Mesenchymal stem cell (in vitro differentiated cells and primary cell): ENCODE results near the gene HID1.

Experiments used
- DNase-seq: peaks from one replicate; pipeline ENCODE4 v3.0.0-alpha.2; 2013
- H2AFZ ChIP-seq: one replicate; pipeline ENCODE4 v1.6.1; 2013; ENCODE audit warnings: low read depth, mild to moderate bottlenecking, control low read depth, inconsistent platforms, low read length, moderate library complexity
- H2AK5ac ChIP-seq: 2 replicates; pipeline ENCODE4 v1.6.1; 2013; ENCODE audit warnings: low read length, moderate library complexity, mild to moderate bottlenecking, inconsistent platforms; ENCODE audit not compliant: severe bottlenecking
- H2BK120ac ChIP-seq: one replicate; pipeline ENCODE4 v1.6.1; 2013; ENCODE audit warnings: low read depth, mild to moderate bottlenecking, inconsistent platforms, low read length, moderate library complexity
- H2BK12ac ChIP-seq, 2 experiments: one replicate each; pipeline ENCODE4 v1.6.1; 2013; ENCODE audit warnings: inconsistent platforms in 2 of 2, low read length in 2 of 2, mild to moderate bottlenecking in 2 of 2, moderate library complexity in 2 of 2, control low read depth in 1 of 2
- H2BK15ac ChIP-seq: one replicate; pipeline ENCODE4 v1.6.1; 2013; ENCODE audit warnings: mild to moderate bottlenecking, low read depth, inconsistent platforms; ENCODE audit not compliant: poor library complexity, severe bottlenecking
- H2BK5ac ChIP-seq: 2 replicates; pipeline ENCODE4 v1.6.1; 2013; ENCODE audit warnings: low read depth, mild to moderate bottlenecking, low read length, control low read depth, inconsistent platforms; ENCODE audit not compliant: poor library complexity, severe bottlenecking
- H3K14ac ChIP-seq, 2 experiments: one replicate each; pipeline ENCODE4 v1.6.1; 2013; ENCODE audit warnings: inconsistent platforms in 2 of 2, low read length in 2 of 2, control low read depth in 1 of 2, mild to moderate bottlenecking in 1 of 2, moderate library complexity in 1 of 2
- H3K18ac ChIP-seq, 2 experiments: one replicate each; pipeline ENCODE4 v1.6.1; 2013; ENCODE audit warnings: inconsistent platforms in 2 of 2, low read length in 2 of 2, control low read depth in 1 of 2, low read depth in 1 of 2, mild to moderate bottlenecking in 1 of 2
- H3K23ac ChIP-seq, 2 experiments: one replicate each; pipeline ENCODE4 v1.6.1; 2013; ENCODE audit warnings: inconsistent platforms in 2 of 2, low read length in 2 of 2, mild to moderate bottlenecking in 2 of 2, moderate library complexity in 2 of 2, control low read depth in 1 of 2
- H3K27ac ChIP-seq: 2 replicates; pipeline ENCODE4 v1.5.1; 2013; ENCODE audit warnings: mild to moderate bottlenecking, moderate library complexity, low read length, control low read depth, inconsistent platforms; ENCODE audit not compliant: poor library complexity, severe bottlenecking
- H3K27me3 ChIP-seq, 2 experiments: 2 replicates each; pipeline versions ENCODE4 v1.6.1 to v1.7.0; 2013; ENCODE audit warnings: low read length in 2 of 2, mild to moderate bottlenecking in 2 of 2, moderate library complexity in 2 of 2, control low read depth in 1 of 2, inconsistent platforms in 1 of 2; ENCODE audit not compliant: control insufficient read depth in 1 of 2, insufficient read depth in 1 of 2
- H3K36me3 ChIP-seq, 2 experiments: 2 replicates each; pipeline versions ENCODE4 v1.6.1 to v1.7.0; 2013; ENCODE audit warnings: low read length in 2 of 2, control low read depth in 1 of 2, inconsistent platforms in 1 of 2, low read depth in 1 of 2, mild to moderate bottlenecking in 1 of 2; ENCODE audit not compliant: insufficient read depth in 2 of 2, control insufficient read depth in 1 of 2
- H3K4ac ChIP-seq, 2 experiments: one replicate each; pipeline ENCODE4 v1.6.1; 2013; ENCODE audit warnings: inconsistent platforms in 2 of 2, low read length in 2 of 2, mild to moderate bottlenecking in 2 of 2, moderate library complexity in 2 of 2, control low read depth in 1 of 2, low read depth in 1 of 2
- H3K4me1 ChIP-seq: 2 replicates; pipeline ENCODE4 v1.6.1; 2013; ENCODE audit warnings: low read depth, low read length, control low read depth; ENCODE audit not compliant: control insufficient read depth, insufficient read depth
- H3K4me2 ChIP-seq: 2 replicates; pipeline ENCODE4 v1.6.1; 2013; ENCODE audit warnings: low read length, mild to moderate bottlenecking, inconsistent platforms; ENCODE audit not compliant: poor library complexity, severe bottlenecking
- H3K4me3 ChIP-seq, 2 experiments: 2 replicates each; pipeline versions ENCODE4 v1.5.1 to v1.7.0; 2013; ENCODE audit warnings: low read length in 2 of 2, mild to moderate bottlenecking in 2 of 2, control low read depth in 1 of 2, low read depth in 1 of 2; ENCODE audit not compliant: insufficient read depth in 1 of 2
- H3K79me1 ChIP-seq: replicated peaks from 2 replicates; pipeline ENCODE4 v1.6.1; 2013; ENCODE audit warnings: mild to moderate bottlenecking, control low read depth, low read length, inconsistent platforms; ENCODE audit not compliant: poor library complexity, severe bottlenecking
- H3K9ac ChIP-seq: 2 replicates; pipeline ENCODE4 v1.7.0; 2013; ENCODE audit warnings: mild to moderate bottlenecking, low read length, moderate library complexity
- H3K9me3 ChIP-seq: 2 replicates; pipeline ENCODE4 v1.7.0; 2013; ENCODE audit warnings: mild to moderate bottlenecking, low read length; ENCODE audit not compliant: control insufficient read depth
- H4K8ac ChIP-seq: one replicate; pipeline ENCODE4 v1.6.1; 2013; ENCODE audit warnings: inconsistent platforms, mild to moderate bottlenecking, low read length, moderate library complexity
- H4K91ac ChIP-seq: one replicate; pipeline ENCODE4 v1.6.1; 2013; ENCODE audit warnings: mild to moderate bottlenecking, low read length, inconsistent platforms
- WGBS: methylation state at CpG from one replicate; pipeline ENCODE4 v1.1.7; 2013; ENCODE audit warnings: mixed read lengths; 5-methylcytosine and 5-hydroxymethylcytosine counted together

HID1 gene

DNA sequence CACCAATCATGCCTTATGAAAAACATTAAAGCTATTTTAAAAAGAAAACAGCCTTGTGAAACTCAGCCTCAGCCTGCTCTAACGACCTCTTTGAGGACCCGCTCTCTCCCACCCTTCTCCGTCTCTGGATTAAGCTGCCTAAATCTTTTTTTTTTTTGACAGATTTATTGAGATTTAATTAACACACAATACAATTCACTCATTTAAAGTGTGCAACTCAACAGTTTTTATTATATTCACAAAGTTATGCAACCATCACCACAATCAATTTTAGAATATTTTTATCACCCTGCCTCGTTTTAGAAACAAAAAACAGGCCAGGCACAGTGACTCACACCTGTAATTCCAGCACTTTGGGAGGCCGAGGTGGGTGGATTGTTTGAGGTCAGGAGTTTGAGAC, 23.3 kb upstream of the HID1 start:
- Histone ChIP-seq H3K79me1 (peaks cover 28% of the 10 kb centered on the region), H4K8ac (no peak overlapping the region), H2BK15ac (no peak overlapping the region), H3K4me1 (peaks cover 11% of the 10 kb centered on the region), H2AK5ac (no peak overlapping the region), H3K9ac (no peak overlapping the region), H3K23ac (no peak overlapping the region), H2BK5ac (no peak overlapping the region), H2BK12ac (no peak overlapping the region), H4K91ac (no peak overlapping the region), H3K18ac (no peak overlapping the region), H3K4me3 (no peak overlapping the region), H3K27me3 (no peaks in the 10 kb centered on the region), H2AFZ (no peak overlapping the region), H3K36me3 (peaks cover 8 to 23% of the 10 kb centered on the region in 2 experiments), H3K4ac (no peak overlapping the region), H3K9me3 (no peaks in the 10 kb centered on the region), H2BK120ac (no peak overlapping the region), H3K27ac (no peak overlapping the region), H3K14ac (no peak overlapping the region), H3K4me2 (no peak overlapping the region)
- DNase-seq = no peak
- 100% methylated on average over 4 of the region's 5 CpGs for WGBS

- H2BK120ac ChIP-seq = no peak overlapping the region
- peaks cover 35% of the 10 kb centered on the region for H3K79me1 ChIP-seq
- no peaks in the 10 kb centered on the region for H3K9me3 ChIP-seq
- no peak overlapping the region for H2BK5ac ChIP-seq
- H3K4me3 ChIP-seq = no peak overlapping the region
- peaks cover 3 to 15% of the 10 kb centered on the region in 2 experiments for H3K36me3 ChIP-seq
- no peak overlapping the region for H3K14ac ChIP-seq
- H3K4me2 ChIP-seq = no peak overlapping the region
- H3K18ac ChIP-seq = no peak overlapping the region
- peaks cover 15% of the 10 kb centered on the region for H3K4me1 ChIP-seq
- H3K4ac ChIP-seq = no peak overlapping the region
- no peak overlapping the region for H3K23ac ChIP-seq
- H3K27ac ChIP-seq = no peak overlapping the region
- H2BK15ac ChIP-seq = no peak overlapping the region
- DNase-seq = peak; percentile 17
- no peak overlapping the region for H2BK12ac ChIP-seq
- no peak overlapping the region for H2AK5ac ChIP-seq
- H4K91ac ChIP-seq = no peak overlapping the region
- peak overlapping the region; percentile 0 for H3K9ac ChIP-seq
- no peak overlapping the region for H4K8ac ChIP-seq
- no peak overlapping the region for H2AFZ ChIP-seq
- H3K27me3 ChIP-seq = no peaks in the 10 kb centered on the region
- 82% methylated on average over 7 of the region's 7 CpGs for WGBS
These were observed 21.9 kb upstream of the HID1 start for GRCh38 chr17:74994440-74994839.

- peaks cover 32% of the 10 kb centered on the region for H3K79me1 ChIP-seq
- H4K91ac ChIP-seq = no peak overlapping the region
- H3K36me3 ChIP-seq = peaks cover 0 to 12% of the 10 kb centered on the region in 2 experiments
- no peak overlapping the region for H2BK5ac ChIP-seq
- 34% methylated on average over 2 of the region's 2 CpGs for WGBS
- peak; percentile 27 for DNase-seq
- H2BK15ac ChIP-seq = no peak overlapping the region
- no peak overlapping the region for H3K14ac ChIP-seq
- no peak overlapping the region for H3K9ac ChIP-seq
- H3K9me3 ChIP-seq = no peaks in the 10 kb centered on the region
- H2BK120ac ChIP-seq = no peak overlapping the region
- peaks cover 24% of the 10 kb centered on the region for H3K4me1 ChIP-seq
- H3K27ac ChIP-seq = no peak overlapping the region
- H3K4me3 ChIP-seq = no peak overlapping the region
- no peak overlapping the region for H3K23ac ChIP-seq
- no peak overlapping the region for H3K4me2 ChIP-seq
- peak overlapping the region; percentile 12 for H4K8ac ChIP-seq
- H2BK12ac ChIP-seq = no peak overlapping the region
- H3K4ac ChIP-seq = no peak overlapping the region
- no peak overlapping the region for H2AK5ac ChIP-seq
- H3K18ac ChIP-seq = no peak overlapping the region
- no peak overlapping the region for H2AFZ ChIP-seq
- H3K27me3 ChIP-seq = no peaks in the 10 kb centered on the region
These were observed 19.7 kb upstream of the HID1 start for GRCh38 chr17:74992223-74992622.

- H3K36me3 ChIP-seq = peaks cover 0 to 12% of the 10 kb centered on the region in 2 experiments
- H4K8ac ChIP-seq = no peak overlapping the region
- H3K9me3 ChIP-seq = no peaks in the 10 kb centered on the region
- no peak overlapping the region for H3K14ac ChIP-seq
- H3K4me2 ChIP-seq = no peak overlapping the region
- peaks cover 27% of the 10 kb centered on the region for H3K4me1 ChIP-seq
- WGBS = 97% methylated on average over 10 of the region's 10 CpGs
- H3K23ac ChIP-seq = no peak overlapping the region
- H3K27me3 ChIP-seq = no peaks in the 10 kb centered on the region
- no peak overlapping the region for H3K4ac ChIP-seq
- no peak overlapping the region for H4K91ac ChIP-seq
- H3K79me1 ChIP-seq = peaks cover 30% of the 10 kb centered on the region
- no peak overlapping the region for H2BK120ac ChIP-seq
- H2BK5ac ChIP-seq = no peak overlapping the region
- H3K4me3 ChIP-seq = no peak overlapping the region
- DNase-seq = no peak
- H3K27ac ChIP-seq = no peak overlapping the region
- H2AK5ac ChIP-seq = peak overlapping the region; percentile 31
- H2BK12ac ChIP-seq = no peak overlapping the region
- H2AFZ ChIP-seq = no peak overlapping the region
- no peak overlapping the region for H3K18ac ChIP-seq
- peak overlapping the region; percentile 32 for H3K9ac ChIP-seq
- H2BK15ac ChIP-seq = no peak overlapping the region
These were observed 18.1 kb upstream of the HID1 start for GRCh38 chr17:74990581-74991105.
